ENCODE results near the gene P4HTM.
A peak's percentile ranks its signal among the peaks of the same experiment; 100 is the strongest.

Gene P4HTM

DNA sequence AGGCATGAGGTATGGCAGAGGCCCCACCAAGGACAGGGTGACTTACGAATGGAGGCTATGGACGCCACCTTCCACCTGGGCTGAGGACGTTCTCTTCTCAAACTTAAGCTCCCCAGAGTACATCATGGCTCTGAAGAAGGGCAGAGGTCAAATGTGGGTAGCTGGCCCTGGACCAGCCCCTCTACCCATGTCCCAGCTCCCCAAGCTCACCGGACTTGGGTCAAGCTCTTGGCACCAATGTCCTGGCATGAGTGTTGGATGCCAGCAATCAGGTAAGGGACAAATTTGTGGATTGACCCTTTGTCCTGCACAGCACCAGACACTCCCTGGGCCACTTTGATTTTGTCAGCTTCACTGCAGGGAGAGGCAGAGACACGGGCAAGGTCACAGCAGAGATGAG, 34.4 kb downstream of the P4HTM start:
- Histone ChIP-seq H3K27me3 (ENCODE audit: insufficient read depth, poor library complexity, severe bottlenecking) (no peaks in the 10 kb centered on the region), H3K27ac (replicated peaks) (no peak overlapping the region), H3K4me3 (replicated peaks; ENCODE audit: insufficient read depth, low read length) (no peak overlapping the region)
- no peak for DNase-seq (ENCODE audit: low read depth in 1 of 2, low spot score in 1 of 2)
- TF ChIP-seq GABPA (IDR thresholded peaks at IDR 0.05; ENCODE audit: low read depth): no peak
- no peak for TF ChIP-seq SPI1 (IDR thresholded peaks at IDR 0.05; ENCODE audit: borderline replicate concordance, low read depth)
- TF ChIP-seq CTCF (IDR thresholded peaks at IDR 0.05; ENCODE audit: insufficient read depth, low read length): no peak
- TF ChIP-seq POLR2AphosphoS5 (IDR thresholded peaks at IDR 0.05; ENCODE audit: low read depth): no peak

DNA sequence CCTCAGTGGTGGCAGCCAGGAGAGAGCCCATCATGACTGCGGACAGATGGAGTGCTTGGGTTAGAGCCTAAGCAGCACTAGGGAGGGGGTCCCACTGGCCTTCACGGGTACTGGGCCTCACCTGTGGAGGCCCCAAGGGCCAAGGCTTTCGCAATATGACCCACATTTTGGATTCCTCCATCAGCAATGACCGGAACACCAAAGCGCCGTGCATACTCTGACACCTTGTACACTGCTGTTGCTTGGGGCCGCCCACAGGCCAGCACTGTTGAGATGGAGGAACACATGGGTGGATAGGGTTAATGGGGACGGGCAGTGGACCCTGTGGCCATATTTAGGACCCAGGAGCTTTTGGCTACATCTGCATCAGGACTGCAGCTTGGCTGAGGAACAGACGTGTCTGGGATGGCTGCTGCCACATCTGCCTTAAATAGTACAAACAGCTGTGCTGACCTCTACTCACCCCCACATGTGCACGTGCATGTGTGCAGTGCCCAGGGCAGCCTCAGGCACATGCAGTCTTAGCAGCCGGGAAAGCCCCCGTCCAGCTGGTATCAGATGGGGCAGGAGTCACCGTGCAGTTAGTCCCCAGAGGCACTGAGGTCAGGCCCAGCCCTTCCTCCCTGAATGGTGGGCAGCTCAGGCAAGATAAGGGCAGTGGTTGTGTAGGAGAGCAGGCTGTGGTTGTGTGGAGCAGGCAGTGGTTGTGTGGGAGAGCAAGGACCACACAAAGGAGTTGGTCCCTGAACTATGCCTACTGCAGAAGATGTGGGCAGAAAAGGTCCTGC, 35.2 kb downstream of the P4HTM start:
- H3K27me3 ChIP-seq (ENCODE audit: insufficient read depth, poor library complexity, severe bottlenecking): no peaks in the 10 kb centered on the region
- peak; percentile 98 for TF ChIP-seq POLR2AphosphoS5 (IDR thresholded peaks at IDR 0.05; ENCODE audit: low read depth)
- TF ChIP-seq, protein P1, sequence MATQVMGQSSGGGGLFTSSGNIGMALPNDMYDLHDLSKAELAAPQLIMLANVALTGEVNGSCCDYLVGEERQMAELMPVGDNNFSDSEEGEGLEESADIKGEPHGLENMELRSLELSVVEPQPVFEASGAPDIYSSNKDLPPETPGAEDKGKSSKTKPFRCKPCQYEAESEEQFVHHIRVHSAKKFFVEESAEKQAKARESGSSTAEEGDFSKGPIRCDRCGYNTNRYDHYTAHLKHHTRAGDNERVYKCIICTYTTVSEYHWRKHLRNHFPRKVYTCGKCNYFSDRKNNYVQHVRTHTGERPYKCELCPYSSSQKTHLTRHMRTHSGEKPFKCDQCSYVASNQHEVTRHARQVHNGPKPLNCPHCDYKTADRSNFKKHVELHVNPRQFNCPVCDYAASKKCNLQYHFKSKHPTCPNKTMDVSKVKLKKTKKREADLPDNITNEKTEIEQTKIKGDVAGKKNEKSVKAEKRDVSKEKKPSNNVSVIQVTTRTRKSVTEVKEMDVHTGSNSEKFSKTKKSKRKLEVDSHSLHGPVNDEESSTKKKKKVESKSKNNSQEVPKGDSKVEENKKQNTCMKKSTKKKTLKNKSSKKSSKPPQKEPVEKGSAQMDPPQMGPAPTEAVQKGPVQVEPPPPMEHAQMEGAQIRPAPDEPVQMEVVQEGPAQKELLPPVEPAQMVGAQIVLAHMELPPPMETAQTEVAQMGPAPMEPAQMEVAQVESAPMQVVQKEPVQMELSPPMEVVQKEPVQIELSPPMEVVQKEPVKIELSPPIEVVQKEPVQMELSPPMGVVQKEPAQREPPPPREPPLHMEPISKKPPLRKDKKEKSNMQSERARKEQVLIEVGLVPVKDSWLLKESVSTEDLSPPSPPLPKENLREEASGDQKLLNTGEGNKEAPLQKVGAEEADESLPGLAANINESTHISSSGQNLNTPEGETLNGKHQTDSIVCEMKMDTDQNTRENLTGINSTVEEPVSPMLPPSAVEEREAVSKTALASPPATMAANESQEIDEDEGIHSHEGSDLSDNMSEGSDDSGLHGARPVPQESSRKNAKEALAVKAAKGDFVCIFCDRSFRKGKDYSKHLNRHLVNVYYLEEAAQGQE (IDR thresholded peaks at IDR 0.05; ENCODE audit: insufficient replicate concordance, low read depth): no peak
- no peak for TF ChIP-seq CTCF (IDR thresholded peaks at IDR 0.05; ENCODE audit: insufficient read depth, low read length)
- TF ChIP-seq GABPA (IDR thresholded peaks at IDR 0.05; ENCODE audit: low read depth): no peak
- peak; percentile 4; the same call in 1 of the 2 replicates for TF ChIP-seq SPI1 (IDR thresholded peaks at IDR 0.05; ENCODE audit: borderline replicate concordance, low read depth)
- peak; percentile 63 to 70 for DNase-seq (ENCODE audit: low read depth in 1 of 2, low spot score in 1 of 2)
- H3K4me3 ChIP-seq (replicated peaks; ENCODE audit: insufficient read depth, low read length): no peak overlapping the region
- no peak overlapping the region for H3K27ac ChIP-seq (replicated peaks)

GRCh38 chr3:49025793-49026520, 35.9 kb downstream of the P4HTM start:
- Histone ChIP-seq H3K27ac (replicated peaks) (no peak overlapping the region), H3K27me3 (ENCODE audit: insufficient read depth, poor library complexity, severe bottlenecking) (no peaks in the 10 kb centered on the region), H3K4me3 (replicated peaks; ENCODE audit: insufficient read depth, low read length) (no peak overlapping the region)
- TF ChIP-seq POLR2AphosphoS5 (IDR thresholded peaks at IDR 0.05; ENCODE audit: low read depth): no peak; the same call in 1 of the 2 replicates
- TF ChIP-seq SPI1 (IDR thresholded peaks at IDR 0.05; ENCODE audit: borderline replicate concordance, low read depth): no peak
- DNase-seq (ENCODE audit: low read depth in 1 of 2, low spot score in 1 of 2): no peak

DNA sequence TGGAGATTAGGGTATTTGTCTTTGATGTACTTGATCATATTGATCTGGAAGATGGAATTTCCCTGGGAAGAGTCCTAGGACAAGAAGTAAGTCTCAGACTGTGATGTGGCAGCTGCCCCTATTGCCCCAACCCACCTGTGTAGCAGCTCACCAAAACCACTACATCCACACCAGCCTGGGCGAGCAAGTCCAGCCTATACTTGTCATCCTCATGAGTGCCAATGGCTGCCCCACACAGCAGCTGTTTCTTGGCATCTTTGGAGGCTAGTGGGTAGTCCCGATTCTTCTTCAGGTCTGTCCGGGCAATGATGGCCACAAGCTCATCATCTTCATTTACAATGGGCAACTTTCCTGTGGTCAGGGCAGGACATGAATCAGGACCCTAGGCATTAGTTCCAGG, 36.5 kb downstream of the P4HTM start:
- TF ChIP-seq, protein P1 (IDR thresholded peaks at IDR 0.05; ENCODE audit: insufficient replicate concordance, low read depth): no peak
- TF ChIP-seq SPI1 (IDR thresholded peaks at IDR 0.05; ENCODE audit: borderline replicate concordance, low read depth) (no peak), POLR2AphosphoS5 (IDR thresholded peaks at IDR 0.05; ENCODE audit: low read depth) (no peak), GABPA (IDR thresholded peaks at IDR 0.05; ENCODE audit: low read depth) (no peak), CTCF (IDR thresholded peaks at IDR 0.05; ENCODE audit: insufficient read depth, low read length) (no peak)
- H3K4me3 ChIP-seq (replicated peaks; ENCODE audit: insufficient read depth, low read length): no peak overlapping the region
- no peak for DNase-seq (ENCODE audit: low read depth in 1 of 2, low spot score in 1 of 2)
- H3K27ac ChIP-seq (replicated peaks): no peak overlapping the region
- H3K27me3 ChIP-seq (ENCODE audit: insufficient read depth, poor library complexity, severe bottlenecking): no peaks in the 10 kb centered on the region
